K562 (cell line): ENCODE results near the gene LRRC26. TPM values are rescaled to one million over a fixed set of nuclear protein-coding genes. Genes with fewer than 3 reads are reported as not detected.

ENCODE experiments used
- BHLHE40 ChIP-seq: IDR thresholded peaks from 2 replicates; pipeline ENCODE4 v1.6.1; 2011; ENCODE audit warnings: low read length, improper control_type of control experiment
- BRF1 ChIP-seq: IDR thresholded peaks from 3 replicates; pipeline ENCODE4 v1.6.1; 2011; ENCODE audit warnings: borderline replicate concordance, mild to moderate bottlenecking; ENCODE audit not compliant: insufficient read length; ENCODE audit errors: extremely low read depth
- CBFA2T3 ChIP-seq: fragments of 450-650 bp; IDR thresholded peaks from 2 replicates; pipeline ENCODE4 v1.6.1; 2017
- CBX1 ChIP-seq: sonication (generic); IDR thresholded peaks from 2 replicates; pipeline ENCODE4 v1.6.1; 2016; ENCODE audit warnings: antibody characterized with exemption, low read depth, mild to moderate bottlenecking
- CBX5 ChIP-seq: IDR thresholded peaks from 2 replicates; pipeline ENCODE4 v1.6.1; 2014; ENCODE audit warnings: low read depth, borderline replicate concordance
- ELF4 ChIP-seq: fragments of 450-650 bp; formaldehyde crosslinking; IDR thresholded peaks from 2 replicates; pipeline ENCODE4 v1.4.0; 2022; ENCODE audit warnings: missing genetic modification characterization
- HINFP ChIP-seq: fragments of 450-650 bp; conservative IDR thresholded peaks from 2 replicates; pipeline ENCODE4 v1.6.1; 2016; ENCODE audit warnings: missing genetic modification characterization, low read depth, mild to moderate bottlenecking, control low read depth, missing compliant biosample characterization
- NFRKB ChIP-seq: fragments of 450-650 bp; IDR thresholded peaks from 2 replicates; pipeline ENCODE4 v1.6.1; 2016; ENCODE audit warnings: low read depth
- SETDB1 ChIP-seq: IDR thresholded peaks from one replicate; pipeline ENCODE4 v1.6.1; 2012; ENCODE audit warnings: low read length, control low read depth, inconsistent platforms
- ZBTB8A ChIP-seq: fragments of 450-650 bp; IDR thresholded peaks from 2 replicates; pipeline ENCODE4 v1.6.1; 2018; ENCODE audit warnings: mild to moderate bottlenecking, moderate library complexity; ENCODE audit not compliant: partially characterized antibody
- ZHX1 ChIP-seq: fragments of 150-350 bp; conservative IDR thresholded peaks from 2 replicates; pipeline ENCODE4 v1.6.1; 2014; ENCODE audit warnings: low read length
- ZNF280A ChIP-seq: fragments of 450-650 bp; IDR thresholded peaks from 2 replicates; pipeline ENCODE4 v1.6.1; 2018; ENCODE audit warnings: mild to moderate bottlenecking, low read depth; ENCODE audit not compliant: partially characterized antibody
- ZNF561 ChIP-seq: fragments of 450-650 bp; formaldehyde crosslinking; conservative IDR thresholded peaks from 2 replicates; pipeline ENCODE4 v1.4.0; 2020; ENCODE audit warnings: mild to moderate bottlenecking, moderate library complexity
- polyA plus RNA-seq, 8 experiments: library from polyadenylated mRNA; depleted of rRNA in 4 of 8; stranded (reverse) in 5 of 8; unstranded in 3 of 8; fragments of >200 nt; fragmentation: Nextera tagmentation in 2 of 8; fragmentation: Illumina TruSeq in 1 of 8; extraction: Ambion mirVana in 2 of 8; extraction: Trizol in 1 of 8; gene quantifications; 2 replicates each; pipeline versions ENCODE4 v1.2.1 to v1.2.3, GENCODE V29; 2011 to 2014; ENCODE audit warnings: inconsistent platforms in 1 of 8, missing spikeins in 1 of 8
- total RNA-seq, 7 experiments: library from RNA; depleted of rRNA in 6 of 7; stranded (reverse); fragments of >200 nt in 6 of 7; fragmentation: Illumina TruSeq in 2 of 7; extraction: Trizol in 2 of 7; gene quantifications; 2 replicates each; pipeline versions ENCODE4 v1.2.1 to v1.2.3, GENCODE V29; 2011 to 2021; ENCODE audit warnings: low replicate concordance in 1 of 7

The LRRC26 gene
- total and polyA plus RNA-seq, 9 of the 15 experiments (the other 6 are each of a cell fraction or from before 2014, with no cell fraction given): not detected

GRCh38 chr9:137127301-137128157 is 42.3 kb downstream of the LRRC26 start (continued):
- no peak for TF ChIP-seq CBX5
- no peak for TF ChIP-seq SETDB1
- TF ChIP-seq BHLHE40: no peak
- TF ChIP-seq BRF1: no peak
- no peak for TF ChIP-seq HINFP (tag)
- no peak for TF ChIP-seq CBX1
- no peak for TF ChIP-seq ZHX1
- no peak for TF ChIP-seq NFRKB
- TF ChIP-seq ZBTB8A: no peak
- peak; percentile 49; the same call in 1 of the 2 replicates for TF ChIP-seq CBFA2T3
- TF ChIP-seq ZNF561 (CRISPR knock-in tag): no peak
- no peak for TF ChIP-seq ZNF280A
- no peak; the same call in 1 of the 2 replicates for TF ChIP-seq ELF4 (CRISPR knock-in tag)
